Measurements from ENCODE around the gene FRY. TPM values are rescaled to one million over a fixed set of nuclear protein-coding genes. Genes with fewer than 3 reads are reported as not detected.

The FRY gene
- total and polyA plus RNA-seq, 2 of the 13 experiments (the other 11 are each of a cell fraction or from before 2014, with no cell fraction given), result 8.2 to 13.1 TPM

DNA sequence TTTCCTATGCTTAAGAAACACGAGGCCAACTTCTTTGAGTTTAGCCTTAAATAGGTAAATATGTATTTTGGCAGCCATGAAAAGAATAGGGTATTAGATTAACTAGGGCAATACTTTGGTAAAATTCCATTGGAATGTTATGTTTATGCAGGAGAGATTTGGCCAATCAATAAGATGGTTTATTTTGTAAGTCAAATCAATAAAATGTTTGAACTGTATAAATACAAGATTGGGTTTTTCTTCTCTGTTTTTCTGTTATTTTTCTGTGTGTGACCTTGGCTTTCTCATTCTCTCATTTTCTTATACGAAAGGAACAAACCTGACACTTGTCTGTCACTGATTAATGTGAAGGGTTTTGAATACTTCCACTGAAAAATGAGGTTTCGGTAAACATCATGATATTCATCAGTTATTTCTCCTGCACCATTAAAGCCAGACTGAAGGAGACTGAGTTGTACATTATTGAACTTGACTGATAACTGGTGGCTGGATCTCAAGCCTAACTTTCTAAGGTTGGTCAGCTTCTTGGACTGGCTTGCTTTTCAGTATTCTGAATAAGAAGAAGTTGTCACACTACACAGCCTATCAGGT, 8.6 kb downstream of the FRY start (continued):
- TF ChIP-seq REL (CRISPR knock-in tag; conservative IDR thresholded peaks at IDR 0.05), result no peak
- no peak for TF ChIP-seq MYPOP (CRISPR knock-in tag; IDR thresholded peaks at IDR 0.05)
- TF ChIP-seq, protein P1, sequence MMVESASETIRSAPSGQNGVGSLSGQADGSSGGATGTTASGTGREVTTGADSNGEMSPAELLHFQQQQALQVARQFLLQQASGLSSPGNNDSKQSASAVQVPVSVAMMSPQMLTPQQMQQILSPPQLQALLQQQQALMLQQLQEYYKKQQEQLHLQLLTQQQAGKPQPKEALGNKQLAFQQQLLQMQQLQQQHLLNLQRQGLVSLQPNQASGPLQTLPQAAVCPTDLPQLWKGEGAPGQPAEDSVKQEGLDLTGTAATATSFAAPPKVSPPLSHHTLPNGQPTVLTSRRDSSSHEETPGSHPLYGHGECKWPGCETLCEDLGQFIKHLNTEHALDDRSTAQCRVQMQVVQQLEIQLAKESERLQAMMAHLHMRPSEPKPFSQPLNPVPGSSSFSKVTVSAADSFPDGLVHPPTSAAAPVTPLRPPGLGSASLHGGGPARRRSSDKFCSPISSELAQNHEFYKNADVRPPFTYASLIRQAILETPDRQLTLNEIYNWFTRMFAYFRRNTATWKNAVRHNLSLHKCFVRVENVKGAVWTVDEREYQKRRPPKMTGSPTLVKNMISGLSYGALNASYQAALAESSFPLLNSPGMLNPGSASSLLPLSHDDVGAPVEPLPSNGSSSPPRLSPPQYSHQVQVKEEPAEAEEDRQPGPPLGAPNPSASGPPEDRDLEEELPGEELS (CRISPR knock-in tag; IDR thresholded peaks at IDR 0.05), result peak; percentile 41; the same call in 1 of the 2 replicates
- TF ChIP-seq ZNF703 (CRISPR knock-in tag; IDR thresholded peaks at IDR 0.05; ENCODE audit: borderline replicate concordance), result no peak
- 0 out of 2 replicates have a peak, but pooled peaks have one; percentile 3 for TF ChIP-seq HNF4A (CRISPR knock-in tag; IDR thresholded peaks at IDR 0.05)
- no peak for TF ChIP-seq ZFP36L1 (CRISPR knock-in tag; IDR thresholded peaks at IDR 0.05)
- peak; percentile 79 for TF ChIP-seq PAXIP1 (CRISPR knock-in tag; conservative IDR thresholded peaks at IDR 0.05)
- TF ChIP-seq ZNF660 (CRISPR knock-in tag; IDR thresholded peaks at IDR 0.05; ENCODE audit: borderline replicate concordance, low read depth), result no peak
- peak; percentile 26; the same call in 1 of the 2 replicates for TF ChIP-seq NCOR1 (IDR thresholded peaks at IDR 0.05; ENCODE audit: borderline replicate concordance, low read length)
- TF ChIP-seq ZNF761 (CRISPR knock-in tag; conservative IDR thresholded peaks at IDR 0.05), result no peak
- TF ChIP-seq NCOA2 (CRISPR knock-in tag; IDR thresholded peaks at IDR 0.05), result peak; percentile 87
- no peak for TF ChIP-seq CREB1 (IDR thresholded peaks at IDR 0.05)
- TF ChIP-seq CREB1 (CRISPR knock-in tag; IDR thresholded peaks at IDR 0.05), result peak; percentile 57
- peak; percentile 88 for TF ChIP-seq BCL6 (CRISPR knock-in tag; IDR thresholded peaks at IDR 0.05)
- no peak for TF ChIP-seq SOX13 (IDR thresholded peaks at IDR 0.05)
- TF ChIP-seq SOX13 (CRISPR knock-in tag; conservative IDR thresholded peaks at IDR 0.05 in 1 of 2, IDR thresholded peaks at IDR 0.05 in 1 of 2), result peak in 1 of 2 experiments; percentile 60; a peak in 1 of 4 replicates
- TF ChIP-seq, protein P2, sequence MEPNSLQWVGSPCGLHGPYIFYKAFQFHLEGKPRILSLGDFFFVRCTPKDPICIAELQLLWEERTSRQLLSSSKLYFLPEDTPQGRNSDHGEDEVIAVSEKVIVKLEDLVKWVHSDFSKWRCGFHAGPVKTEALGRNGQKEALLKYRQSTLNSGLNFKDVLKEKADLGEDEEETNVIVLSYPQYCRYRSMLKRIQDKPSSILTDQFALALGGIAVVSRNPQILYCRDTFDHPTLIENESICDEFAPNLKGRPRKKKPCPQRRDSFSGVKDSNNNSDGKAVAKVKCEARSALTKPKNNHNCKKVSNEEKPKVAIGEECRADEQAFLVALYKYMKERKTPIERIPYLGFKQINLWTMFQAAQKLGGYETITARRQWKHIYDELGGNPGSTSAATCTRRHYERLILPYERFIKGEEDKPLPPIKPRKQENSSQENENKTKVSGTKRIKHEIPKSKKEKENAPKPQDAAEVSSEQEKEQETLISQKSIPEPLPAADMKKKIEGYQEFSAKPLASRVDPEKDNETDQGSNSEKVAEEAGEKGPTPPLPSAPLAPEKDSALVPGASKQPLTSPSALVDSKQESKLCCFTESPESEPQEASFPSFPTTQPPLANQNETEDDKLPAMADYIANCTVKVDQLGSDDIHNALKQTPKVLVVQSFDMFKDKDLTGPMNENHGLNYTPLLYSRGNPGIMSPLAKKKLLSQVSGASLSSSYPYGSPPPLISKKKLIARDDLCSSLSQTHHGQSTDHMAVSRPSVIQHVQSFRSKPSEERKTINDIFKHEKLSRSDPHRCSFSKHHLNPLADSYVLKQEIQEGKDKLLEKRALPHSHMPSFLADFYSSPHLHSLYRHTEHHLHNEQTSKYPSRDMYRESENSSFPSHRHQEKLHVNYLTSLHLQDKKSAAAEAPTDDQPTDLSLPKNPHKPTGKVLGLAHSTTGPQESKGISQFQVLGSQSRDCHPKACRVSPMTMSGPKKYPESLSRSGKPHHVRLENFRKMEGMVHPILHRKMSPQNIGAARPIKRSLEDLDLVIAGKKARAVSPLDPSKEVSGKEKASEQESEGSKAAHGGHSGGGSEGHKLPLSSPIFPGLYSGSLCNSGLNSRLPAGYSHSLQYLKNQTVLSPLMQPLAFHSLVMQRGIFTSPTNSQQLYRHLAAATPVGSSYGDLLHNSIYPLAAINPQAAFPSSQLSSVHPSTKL (CRISPR knock-in tag; IDR thresholded peaks at IDR 0.05), result peak; percentile 81; the same call in 1 of the 2 replicates
- TF ChIP-seq NR1H2 (CRISPR knock-in tag; IDR thresholded peaks at IDR 0.05; ENCODE audit: borderline replicate concordance, low read depth), result no peak
- TF ChIP-seq GFI1 (CRISPR knock-in tag; IDR thresholded peaks at IDR 0.05; ENCODE audit: borderline replicate concordance), result peak; percentile 70; the same call in 1 of the 2 replicates

All from HepG2 (cell line).